Measurements from ENCODE around the gene C8A.

The C8A gene

GRCh38 chr1:56898005-56898373, 43.4 kb downstream of the C8A start:
- no peak overlapping the region for H3K4me3 ChIP-seq (ENCODE audit: low read depth, low read length)
- TF ChIP-seq CTCF (IDR thresholded peaks at IDR 0.05; ENCODE audit: borderline replicate concordance, insufficient read depth, low read depth, low read length) = no peak

DNA sequence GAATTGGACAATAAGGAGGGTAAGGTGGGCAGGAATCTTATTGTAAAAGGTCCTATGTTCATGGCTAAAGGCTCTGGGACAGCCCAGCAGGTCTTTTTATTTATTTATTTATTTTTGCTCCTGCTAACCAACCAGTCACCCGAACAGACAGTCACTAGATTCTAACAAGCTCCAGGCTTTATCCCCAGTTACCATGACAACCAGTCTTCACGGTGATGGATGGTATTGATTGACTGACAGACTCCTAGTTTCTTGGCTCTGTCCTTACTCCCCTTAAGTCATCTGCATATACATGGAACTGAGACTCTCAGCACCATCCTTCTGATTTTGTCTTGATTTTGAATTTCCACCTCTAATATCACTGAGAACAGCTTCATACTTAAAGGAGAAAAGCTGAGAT, 44.3 kb downstream of the C8A start:
- no peak for TF ChIP-seq CTCF (IDR thresholded peaks at IDR 0.05; ENCODE audit: borderline replicate concordance, insufficient read depth, low read depth, low read length)
- no peak overlapping the region for H3K4me3 ChIP-seq (ENCODE audit: low read depth, low read length)

- no peak for TF ChIP-seq CTCF (IDR thresholded peaks at IDR 0.05; ENCODE audit: borderline replicate concordance, insufficient read depth, low read depth, low read length)
- no peak overlapping the region for H3K4me3 ChIP-seq (ENCODE audit: low read depth, low read length)
These were observed 47.1 kb downstream of the C8A start for GRCh38 chr1:56901716-56902115.

- no peak overlapping the region for H3K4me3 ChIP-seq (ENCODE audit: low read depth, low read length)
- no peak for TF ChIP-seq CTCF (IDR thresholded peaks at IDR 0.05; ENCODE audit: borderline replicate concordance, insufficient read depth, low read depth, low read length)
These were observed 49.2 kb downstream of the C8A start for GRCh38 chr1:56903778-56904177.

DNA sequence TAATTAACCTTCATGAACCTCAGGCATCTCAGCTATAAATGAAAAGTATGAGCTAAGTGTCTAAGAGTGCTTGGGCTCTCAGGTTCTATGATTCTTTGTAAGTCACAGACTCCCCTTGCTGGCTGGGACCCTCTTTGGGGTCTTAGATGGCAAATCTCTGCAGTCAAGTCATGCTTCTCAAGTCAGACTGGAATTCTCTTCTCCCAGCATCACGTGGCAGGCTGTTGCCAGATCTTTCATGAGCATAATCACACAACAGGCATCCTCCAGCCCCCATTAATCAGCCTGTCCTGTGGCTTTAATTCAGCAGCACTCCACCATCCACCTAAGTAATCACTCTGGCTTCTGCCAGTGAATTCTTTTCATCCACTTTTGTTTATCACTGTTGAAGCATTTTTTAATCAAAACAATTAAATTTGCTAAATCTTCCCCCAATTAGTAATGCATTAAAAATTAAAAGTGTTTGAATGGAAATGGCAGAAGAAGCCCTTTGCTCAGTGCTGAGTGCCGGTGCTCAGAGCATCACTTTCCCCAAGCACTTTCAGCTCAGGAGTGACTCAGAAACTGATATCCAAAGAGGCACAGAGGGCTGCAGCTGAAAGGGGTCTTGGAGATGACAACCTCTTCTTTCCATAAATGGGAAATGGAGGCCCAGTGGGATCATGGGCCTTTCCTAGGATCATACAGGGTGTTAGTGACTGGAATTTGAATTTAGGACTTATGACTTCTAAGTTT, 50.2 kb downstream of the C8A start:
- no peak overlapping the region for H3K4me3 ChIP-seq (ENCODE audit: low read depth, low read length)
- TF ChIP-seq CTCF (IDR thresholded peaks at IDR 0.05; ENCODE audit: borderline replicate concordance, insufficient read depth, low read depth, low read length) = no peak

DNA sequence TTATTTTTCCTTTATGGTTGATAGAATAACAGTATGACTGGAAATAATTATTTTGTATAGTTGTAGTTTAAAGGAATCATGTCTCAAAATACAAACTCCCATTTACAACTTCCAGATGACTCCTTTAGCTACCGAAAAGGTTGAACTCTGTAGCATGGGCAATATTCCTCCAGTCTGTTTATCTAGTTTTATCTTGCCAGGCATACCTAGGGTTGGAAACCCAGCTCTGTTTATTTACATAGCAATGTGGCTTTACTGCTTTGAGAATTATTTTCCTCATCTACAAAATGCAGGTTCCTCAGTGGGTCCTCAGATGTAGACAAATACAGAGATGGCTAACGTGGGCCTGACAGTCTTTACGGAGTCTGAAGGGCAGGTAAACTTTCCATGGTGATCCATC, 51.1 kb downstream of the C8A start:
- H3K4me3 ChIP-seq (ENCODE audit: low read depth, low read length) = no peak overlapping the region
- TF ChIP-seq CTCF (IDR thresholded peaks at IDR 0.05; ENCODE audit: borderline replicate concordance, insufficient read depth, low read depth, low read length) = no peak

DNA sequence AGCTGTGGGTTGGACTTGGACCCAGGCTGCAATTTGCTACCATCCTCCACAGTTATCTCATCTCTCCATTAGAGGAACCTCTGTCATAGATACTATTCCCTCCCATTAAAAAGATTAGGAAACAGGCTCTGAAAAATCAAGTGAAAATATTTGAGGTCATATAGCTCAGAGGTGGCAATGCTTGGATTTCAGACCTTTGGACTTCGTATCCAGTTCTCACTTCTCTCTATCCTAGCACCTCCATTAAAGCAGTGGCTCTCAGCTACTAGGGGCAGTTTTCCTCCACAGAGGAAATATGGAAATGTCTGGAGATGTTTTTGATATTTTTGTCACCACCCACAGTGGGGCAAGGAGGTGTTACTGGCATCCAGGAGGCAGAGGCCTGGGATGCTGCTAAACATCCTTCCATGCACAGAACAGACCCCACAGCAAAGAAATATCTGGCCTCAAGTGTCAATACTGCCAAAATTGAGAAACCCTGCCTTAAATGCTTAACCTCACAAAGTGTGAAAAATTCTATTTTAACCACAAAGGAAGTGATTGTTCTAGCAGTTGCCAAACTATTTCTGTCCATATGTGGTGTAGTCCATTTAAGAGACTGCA, 54.1 kb downstream of the C8A start:
- no peak overlapping the region for H3K4me3 ChIP-seq (ENCODE audit: low read depth, low read length)
- no peak for TF ChIP-seq CTCF (IDR thresholded peaks at IDR 0.05; ENCODE audit: borderline replicate concordance, insufficient read depth, low read depth, low read length)

Measured in GM12875 (cell line).